Measurements from ENCODE around the gene PSAT1. TPM values are rescaled to one million over a fixed set of nuclear protein-coding genes. Genes with fewer than 3 reads are reported as not detected.

The PSAT1 gene
- total RNA-seq, 2 experiments from 2014 or later, result 174 to 182 TPM

DNA sequence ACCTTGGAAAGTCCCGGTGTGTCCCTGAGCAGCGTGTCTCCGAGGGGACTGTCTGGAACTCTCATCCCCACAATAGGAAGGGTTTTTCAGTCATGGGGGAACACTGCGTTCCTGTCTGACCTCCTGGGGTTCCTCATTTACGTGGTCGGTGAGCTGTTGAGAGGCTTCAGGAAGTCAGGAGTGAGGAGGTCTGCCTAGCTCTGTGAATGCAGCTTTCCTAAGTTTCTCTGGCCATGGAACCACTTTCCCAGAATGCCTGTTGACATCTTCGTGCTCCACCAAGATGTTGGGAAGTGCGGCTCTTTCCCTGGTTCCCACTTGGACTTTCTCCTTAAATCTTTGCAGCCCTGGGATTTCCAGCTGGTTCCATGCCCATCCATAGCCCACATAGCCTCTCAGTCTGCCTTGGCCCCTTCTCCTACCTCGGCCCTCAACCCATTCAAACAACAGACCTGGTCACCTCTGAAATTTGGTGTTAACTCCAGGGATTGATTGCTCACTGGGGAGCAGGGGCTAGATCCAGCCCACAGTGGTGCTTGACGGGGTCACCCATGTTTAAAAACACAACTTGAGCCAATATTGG lies 27.2 kb downstream of the PSAT1 start:
- no peaks in the 10 kb centered on the region for H3K4me1 Mint-ChIP-seq (ENCODE audit: low read depth)
- H3K9me3 Mint-ChIP-seq, result no peaks in the 10 kb centered on the region
- ATAC-seq (no peak), DNase-seq (no peak)
- TF ChIP-seq, protein P1, sequence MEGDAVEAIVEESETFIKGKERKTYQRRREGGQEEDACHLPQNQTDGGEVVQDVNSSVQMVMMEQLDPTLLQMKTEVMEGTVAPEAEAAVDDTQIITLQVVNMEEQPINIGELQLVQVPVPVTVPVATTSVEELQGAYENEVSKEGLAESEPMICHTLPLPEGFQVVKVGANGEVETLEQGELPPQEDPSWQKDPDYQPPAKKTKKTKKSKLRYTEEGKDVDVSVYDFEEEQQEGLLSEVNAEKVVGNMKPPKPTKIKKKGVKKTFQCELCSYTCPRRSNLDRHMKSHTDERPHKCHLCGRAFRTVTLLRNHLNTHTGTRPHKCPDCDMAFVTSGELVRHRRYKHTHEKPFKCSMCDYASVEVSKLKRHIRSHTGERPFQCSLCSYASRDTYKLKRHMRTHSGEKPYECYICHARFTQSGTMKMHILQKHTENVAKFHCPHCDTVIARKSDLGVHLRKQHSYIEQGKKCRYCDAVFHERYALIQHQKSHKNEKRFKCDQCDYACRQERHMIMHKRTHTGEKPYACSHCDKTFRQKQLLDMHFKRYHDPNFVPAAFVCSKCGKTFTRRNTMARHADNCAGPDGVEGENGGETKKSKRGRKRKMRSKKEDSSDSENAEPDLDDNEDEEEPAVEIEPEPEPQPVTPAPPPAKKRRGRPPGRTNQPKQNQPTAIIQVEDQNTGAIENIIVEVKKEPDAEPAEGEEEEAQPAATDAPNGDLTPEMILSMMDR (IDR thresholded peaks at IDR 0.05), result no peak
- no peak overlapping the region for H3K27ac Mint-ChIP-seq
- no peak overlapping the region for H3K4me3 Mint-ChIP-seq
- CTCF ChIA-PET, result interaction anchor here (1.4 to 1.9 kb wide), 2 partner anchors 63 to 115 kb away, joined by 3 to 5 read pairs; no protein-coding TSS in a partner anchor
- peaks cover 82% of the 10 kb centered on the region for H3K36me3 Mint-ChIP-seq (ENCODE audit: low read depth)
- intact Hi-C loops (cut with micrococcal nuclease), result no loop called here
- POLR2A ChIA-PET, result interaction anchor here (0.7 to 1.7 kb wide), 2 partner anchors 8 to 14 kb away, joined by 3 to 7 read pairs; no protein-coding TSS in a partner anchor
- H3K27me3 Mint-ChIP-seq, result no peaks in the 10 kb centered on the region

DNA sequence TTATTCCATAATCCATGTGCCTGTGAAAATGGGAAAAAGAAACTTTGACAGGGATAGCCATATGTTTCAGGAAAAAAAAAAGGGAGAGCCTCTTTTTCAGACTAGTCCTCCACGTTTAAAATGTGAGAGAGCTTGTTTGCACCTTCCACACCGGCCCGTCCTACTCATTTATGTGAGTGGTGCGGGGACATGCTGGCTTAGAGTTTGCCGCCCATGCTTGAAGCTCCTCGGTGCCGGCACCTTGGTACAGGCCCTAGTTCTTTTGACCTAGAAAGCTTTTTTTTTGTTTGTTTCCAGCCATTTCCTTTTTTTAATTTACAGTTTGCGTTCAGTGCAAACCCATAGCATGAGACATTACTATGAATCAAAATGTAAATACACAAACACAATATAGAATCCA lies 27.8 kb downstream of the PSAT1 start:
- ChIA-PET CTCF (interaction anchor here (1.4 to 1.9 kb wide), 2 partner anchors 64 to 114 kb away, joined by 3 to 5 read pairs; no protein-coding TSS in a partner anchor), POLR2A (interaction anchor here (0.7 to 1.7 kb wide), 2 partner anchors 9 to 14 kb away, joined by 3 to 7 read pairs; no protein-coding TSS in a partner anchor)
- intact Hi-C loops (cut with micrococcal nuclease), result no loop called here
- Mint-ChIP-seq H3K36me3 (ENCODE audit: low read depth) (peaks cover 81% of the 10 kb centered on the region), H3K9me3 (no peaks in the 10 kb centered on the region), H3K27me3 (no peaks in the 10 kb centered on the region), H3K27ac (no peak overlapping the region), H3K4me3 (no peak overlapping the region), H3K4me1 (ENCODE audit: low read depth) (no peaks in the 10 kb centered on the region)
- DNase-seq (no peak), ATAC-seq (no peak)
- TF ChIP-seq, protein P1 (IDR thresholded peaks at IDR 0.05), result no peak

DNA sequence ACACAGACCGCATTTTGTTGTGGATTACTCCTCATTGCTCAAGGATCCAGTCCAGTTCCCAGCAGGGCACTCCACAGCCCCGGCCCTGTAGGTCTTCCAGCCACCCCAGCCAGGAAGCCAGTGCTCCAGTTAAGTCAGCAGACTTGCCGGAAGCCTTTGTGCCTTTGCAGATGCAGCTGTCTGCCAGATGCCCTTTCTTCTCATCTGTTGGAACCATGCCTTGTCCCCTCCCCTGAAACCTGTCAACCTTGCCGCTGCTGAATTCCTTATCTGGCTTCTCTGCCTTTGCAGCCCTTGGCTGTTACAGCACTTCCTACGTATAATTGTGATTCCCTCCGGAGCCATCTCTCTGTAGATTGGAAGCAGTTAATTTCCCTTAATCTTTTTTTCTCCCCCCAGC lies 28.4 kb downstream of the PSAT1 start:
- H3K27ac Mint-ChIP-seq, result no peak overlapping the region
- CTCF ChIA-PET, result interaction anchor here (1.9 kb wide), 1 partner anchor 114 kb away, joined by 5 read pairs; no protein-coding TSS in a partner anchor

DNA sequence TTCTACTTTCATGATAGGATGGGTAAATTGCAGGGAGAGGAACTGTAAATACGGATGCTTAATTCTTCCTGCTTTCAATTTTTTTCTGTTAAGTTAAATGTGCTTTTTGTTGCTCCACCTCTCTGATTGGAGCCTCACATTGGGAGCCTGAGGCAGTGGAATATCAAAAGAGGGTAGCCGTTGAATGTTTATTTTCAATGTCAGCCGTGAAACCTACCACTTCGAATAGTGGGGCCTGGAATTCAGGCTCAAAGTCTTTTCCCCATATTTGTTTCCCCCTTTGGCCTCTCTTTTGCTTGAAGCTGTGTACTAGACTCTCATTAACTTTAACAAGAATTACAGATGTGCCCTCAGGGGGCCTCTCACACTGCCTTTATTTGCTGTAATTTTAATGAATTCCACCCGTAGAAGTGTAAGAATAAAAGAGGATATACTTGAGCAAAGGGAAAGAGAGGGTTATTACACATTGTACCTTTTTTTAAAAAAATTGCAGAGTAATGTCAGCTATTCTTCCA lies 29.0 kb downstream of the PSAT1 start:
- H3K36me3 Mint-ChIP-seq (ENCODE audit: low read depth), result peaks cover 80% of the 10 kb centered on the region
- no peaks in the 10 kb centered on the region for H3K27me3 Mint-ChIP-seq
- TF ChIP-seq, protein P1 (IDR thresholded peaks at IDR 0.05), result no peak
- ChIA-PET POLR2A (interaction anchor here (0.5 to 0.8 kb wide), 2 partner anchors 12 to 730 kb away, joined by 3 to 4 read pairs; no protein-coding TSS in a partner anchor), CTCF (interaction anchor here (1.9 kb wide), 1 partner anchor 113 kb away, joined by 5 read pairs; no protein-coding TSS in a partner anchor)
- H3K27ac Mint-ChIP-seq, result no peak overlapping the region
- DNase-seq, result no peak
- no peaks in the 10 kb centered on the region for H3K9me3 Mint-ChIP-seq
- no peak for ATAC-seq
- intact Hi-C loops (cut with micrococcal nuclease), result no loop called here
- no peaks in the 10 kb centered on the region for H3K4me1 Mint-ChIP-seq (ENCODE audit: low read depth)
- H3K4me3 Mint-ChIP-seq, result no peak overlapping the region

More for the DNA sequence above, 28.4 kb downstream of the PSAT1 start:
- no peaks in the 10 kb centered on the region for H3K9me3 Mint-ChIP-seq
- POLR2A ChIA-PET, result interaction anchor here (0.7 to 1.7 kb wide), 3 partner anchors 10 to 15 kb away, joined by 3 to 7 read pairs (median 3); no protein-coding TSS in a partner anchor
- H3K36me3 Mint-ChIP-seq (ENCODE audit: low read depth), result peaks cover 79% of the 10 kb centered on the region
- TF ChIP-seq, protein P1 (IDR thresholded peaks at IDR 0.05), result no peak
- DNase-seq, result no peak
- no peak for ATAC-seq
- H3K4me1 Mint-ChIP-seq (ENCODE audit: low read depth), result no peaks in the 10 kb centered on the region
- H3K4me3 Mint-ChIP-seq, result no peak overlapping the region
- intact Hi-C loops (cut with micrococcal nuclease), result no loop called here
- no peaks in the 10 kb centered on the region for H3K27me3 Mint-ChIP-seq

DNA sequence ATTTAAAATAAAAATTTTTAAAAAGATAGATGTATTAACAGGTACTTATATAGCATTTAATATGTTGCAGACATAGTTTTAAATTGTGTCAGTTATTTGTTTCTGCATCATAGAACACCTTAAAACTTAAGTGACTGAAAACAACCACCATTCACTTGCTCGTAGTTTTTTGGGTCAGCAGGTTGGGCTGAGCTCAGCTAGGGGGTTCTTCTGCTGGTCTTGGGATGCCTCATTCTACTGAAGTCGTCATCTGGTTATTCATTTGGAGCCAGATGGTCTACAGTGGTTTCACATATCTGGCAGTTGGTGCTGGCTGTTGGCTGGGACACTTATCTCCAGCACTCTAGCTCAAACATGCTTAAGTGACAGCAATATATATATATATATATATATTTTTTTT lies 29.6 kb downstream of the PSAT1 start:
- H3K4me3 Mint-ChIP-seq, result no peak overlapping the region
- ChIA-PET CTCF (no interaction called here), POLR2A (interaction anchor here (0.5 kb wide), 1 partner anchor 729 kb away, joined by 4 read pairs; no protein-coding TSS in a partner anchor)
- no peak overlapping the region for H3K27ac Mint-ChIP-seq
- H3K27me3 Mint-ChIP-seq, result no peaks in the 10 kb centered on the region
- DNase-seq (no peak), ATAC-seq (no peak)
- peaks cover 80% of the 10 kb centered on the region for H3K36me3 Mint-ChIP-seq (ENCODE audit: low read depth)
- intact Hi-C loops (cut with micrococcal nuclease), result no loop called here
- no peaks in the 10 kb centered on the region for H3K4me1 Mint-ChIP-seq (ENCODE audit: low read depth)
- no peaks in the 10 kb centered on the region for H3K9me3 Mint-ChIP-seq
- TF ChIP-seq, protein P1 (IDR thresholded peaks at IDR 0.05), result no peak

All from activated CD8-positive, alpha-beta T cell treated with anti-CD3 and anti-CD28 coated beads for 36 hours (primary cell).